Measurements from ENCODE around the gene RBM3. TPM values are rescaled to one million over a fixed set of nuclear protein-coding genes. Genes with fewer than 3 reads are reported as not detected.

Gene RBM3
- total RNA-seq, 1 donor = 377 TPM

Other genes with a start within 250 kb of the RBM3 start
- gene SSX3, start 217.8 kb upstream of the RBM3 start, total RNA-seq = not detected
- not detected for gene SSX4, start 190.9 kb upstream of the RBM3 start, total RNA-seq
- gene SSX4B, start 162.5 kb upstream of the RBM3 start, total RNA-seq = not detected
- gene SLC38A5, start 104.2 kb upstream of the RBM3 start, total RNA-seq = 4.5 TPM
- 19.3 TPM for gene FTSJ1, start 98.3 kb upstream of the RBM3 start, total RNA-seq
- 13.6 TPM for gene PORCN, start 65.5 kb upstream of the RBM3 start, total RNA-seq
- gene EBP, start 52.7 kb upstream of the RBM3 start, total RNA-seq = 27.6 TPM
- 10.7 TPM for gene TBC1D25, start 34.8 kb upstream of the RBM3 start, total RNA-seq
- gene WDR13, start 23.0 kb downstream of the RBM3 start, total RNA-seq = 38.2 TPM
- 64.3 TPM for gene WAS, start 109.3 kb downstream of the RBM3 start, total RNA-seq
- 7.0 TPM for gene SUV39H1, start 122.2 kb downstream of the RBM3 start, total RNA-seq
- gene GLOD5, start 187.3 kb downstream of the RBM3 start, total RNA-seq = not detected
- 1.6 TPM for gene GATA1, start 212.1 kb downstream of the RBM3 start, total RNA-seq
- gene HDAC6, start 227.6 kb downstream of the RBM3 start, total RNA-seq = 21.5 TPM

All from mononuclear cell (primary cell).